GM06990 (cell line): ENCODE data around the gene UBE2D3.

Experiments
- DNase-seq: peaks from one replicate; pipeline ENCODE4 v3.0.0-alpha.2; 2011; ENCODE audit not compliant: insufficient read length; ENCODE audit errors: extremely low read depth
- H3K27me3 ChIP-seq: replicated peaks from 2 replicates; pipeline ENCODE4 v1.6.0; 2011; ENCODE audit warnings: low read length; ENCODE audit not compliant: control insufficient read depth, insufficient read depth
- H3K36me3 ChIP-seq: 2 replicates; pipeline ENCODE4 v1.5.1; 2011; ENCODE audit warnings: low read length; ENCODE audit not compliant: control insufficient read depth, insufficient read depth
- H3K4me3 ChIP-seq: replicated peaks from 2 replicates; pipeline ENCODE4 v1.5.1; 2011; ENCODE audit warnings: low read depth, mild to moderate bottlenecking, control low read depth, low read length
- CTCF ChIP-seq: IDR thresholded peaks from 2 replicates; pipeline ENCODE4 v1.5.1; 2011; ENCODE audit warnings: low read length, control low read depth, mild to moderate bottlenecking, inconsistent platforms; ENCODE audit not compliant: insufficient read depth, poor library complexity, severe bottlenecking

UBE2D3 gene

GRCh38 chr4:102792361-102792936 is 34.9 kb downstream of the UBE2D3 start:
- Histone ChIP-seq H3K4me3 (no peak overlapping the region), H3K36me3 (peaks cover 4% of the 10 kb centered on the region), H3K27me3 (no peaks in the 10 kb centered on the region)
- no peak for TF ChIP-seq CTCF
- no peak for DNase-seq

GRCh38 chr4:102791318-102791835 is 36.0 kb downstream of the UBE2D3 start:
- H3K27me3 ChIP-seq = no peaks in the 10 kb centered on the region
- H3K4me3 ChIP-seq = no peak overlapping the region
- H3K36me3 ChIP-seq = peaks cover 3% of the 10 kb centered on the region; the same call in 1 of the 2 replicates
- no peak for TF ChIP-seq CTCF
- DNase-seq = no peak

- no peak for DNase-seq
- Histone ChIP-seq H3K4me3 (no peak overlapping the region), H3K36me3 (peaks cover 3% of the 10 kb centered on the region; the same call in 1 of the 2 replicates), H3K27me3 (no peaks in the 10 kb centered on the region)
- TF ChIP-seq CTCF = no peak
Observed at GRCh38 chr4:102789317-102789717, 38.0 kb downstream of the UBE2D3 start.

GRCh38 chr4:102787944-102788343 is 39.4 kb downstream of the UBE2D3 start:
- DNase-seq = no peak
- H3K36me3 ChIP-seq = peaks cover 3% of the 10 kb centered on the region; the same call in 1 of the 2 replicates
- no peak for TF ChIP-seq CTCF
- H3K27me3 ChIP-seq = no peaks in the 10 kb centered on the region
- H3K4me3 ChIP-seq = no peak overlapping the region

GRCh38 chr4:102787096-102787881 is 40.1 kb downstream of the UBE2D3 start:
- no peaks in the 10 kb centered on the region for H3K27me3 ChIP-seq
- no peak for TF ChIP-seq CTCF
- no peak for DNase-seq
- H3K36me3 ChIP-seq = peaks cover 3% of the 10 kb centered on the region; the same call in 1 of the 2 replicates
- no peak overlapping the region for H3K4me3 ChIP-seq
